Spleen (tissue), 11 donors: Measurements from ENCODE around the gene ZMYND8. TPM values are rescaled to one million over a fixed set of nuclear protein-coding genes. Genes with fewer than 3 reads are reported as not detected.
A peak's percentile ranks its signal among the peaks of the same experiment; 100 is the strongest.

Experiments
- DNase-seq: peaks from one replicate; pipeline ENCODE4 v3.0.0-alpha.2; 2020
- H3K27ac ChIP-seq, 8 donors: fragments of 200-600 bp; sonication (generic) in 7 of 8; 1 replicate in 4 of 8; 2 replicates in 4 of 8; pipeline versions ENCODE4 v1.5.0 to v1.8.0; 2016 to 2021; ENCODE audit warnings: inconsistent platforms in 4 of 8, mild to moderate bottlenecking in 4 of 8, moderate library complexity in 1 of 8
- H3K27me3 ChIP-seq, 7 donors: fragments of 200-600 bp; sonication (generic) in 6 of 7; replicated peaks in 1 of 7; 1 replicate in 4 of 7; 2 replicates in 3 of 7; pipeline versions ENCODE4 v1.5.0 to v1.8.0; 2016 to 2021; ENCODE audit warnings: inconsistent platforms in 3 of 7, mild to moderate bottlenecking in 1 of 7
- H3K36me3 ChIP-seq, 6 donors: fragments of 200-600 bp; sonication (generic) in 5 of 6; 1 replicate in 4 of 6; 2 replicates in 2 of 6; pipeline versions ENCODE4 v1.5.0 to v1.8.0; 2016 to 2021; ENCODE audit warnings: inconsistent platforms in 2 of 6
- H3K4me1 ChIP-seq, 6 donors: fragments of 200-600 bp; sonication (generic) in 5 of 6; 1 replicate in 3 of 6; 2 replicates in 3 of 6; pipeline versions ENCODE4 v1.5.0 to v1.8.0; 2016 to 2021; ENCODE audit warnings: inconsistent platforms in 3 of 6
- H3K4me3 ChIP-seq, 8 donors: fragments of 200-600 bp; sonication (generic) in 7 of 8; 1 replicate in 4 of 8; 2 replicates in 4 of 8; pipeline versions ENCODE4 v1.5.0 to v1.8.0; 2016 to 2021; ENCODE audit warnings: inconsistent platforms in 4 of 8, mild to moderate bottlenecking in 4 of 8, moderate library complexity in 2 of 8
- H3K9me3 ChIP-seq, 8 donors: fragments of 200-600 bp; sonication (generic) in 7 of 8; 1 replicate in 4 of 8; 2 replicates in 4 of 8; pipeline versions ENCODE4 v1.5.0 to v1.8.0; 2016 to 2021; ENCODE audit warnings: inconsistent platforms in 4 of 8
- CTCF ChIP-seq, 11 experiments: fragments of 200-600 bp in 7 of 11; fragments of 450-650 bp in 4 of 11; sonication (generic) in 4 of 11; IDR thresholded peaks in 8 of 11; conservative IDR thresholded peaks in 3 of 11; 1 replicate in 7 of 11; 2 replicates in 4 of 11; pipeline versions ENCODE4 v1.4.0 to v1.8.0; 2016 to 2021; ENCODE audit warnings: antibody characterized with exemption in 11 of 11, inconsistent platforms in 4 of 11, mild to moderate bottlenecking in 1 of 11
- POLR2A ChIP-seq, 3 donors: fragments of 450-650 bp; IDR thresholded peaks; one replicate each; pipeline ENCODE4 v1.5.1; 2017; ENCODE audit warnings: antibody characterized with exemption in 3 of 3, mild to moderate bottlenecking in 1 of 3
- POLR2AphosphoS5 ChIP-seq, 3 donors: sonication (generic); formaldehyde crosslinking; IDR thresholded peaks; one replicate each; pipeline ENCODE4 v1.5.1; 2017; ENCODE audit warnings: antibody characterized with exemption in 3 of 3
- WGBS, 5 donors: extraction: QIAGEN DNeasy Blood & Tissue Kit in 3 of 5; methylation state at CpG; one replicate each; pipeline versions ENCODE4 v1.1.5 to v1.1.7; 2013 to 2018; 5-methylcytosine and 5-hydroxymethylcytosine counted together
- intact Hi-C: fragments of 100-400 bp; cut with DNase I; formaldehyde crosslinking; loops from one replicate; pipeline ENCODE4 v1.15.0; 2023; ENCODE audit warnings: low total_unique reads
- polyA plus RNA-seq, 3 donors: library from polyadenylated mRNA; stranded (reverse); fragments of 200-250 nt; gene quantifications; one replicate each; pipeline ENCODE4 v1.2.1, GENCODE V29; 2013
- total RNA-seq, 7 donors: library from RNA; depleted of rRNA in 3 of 7; stranded (reverse); fragments of >200 nt in 3 of 7; fragmentation: NEBNext Ultra II Directional in 4 of 7; extraction: Animal tissue kit (Norgen Biotek cat#: 25700) in 4 of 7; gene quantifications; one replicate each; pipeline versions ENCODE4 v1.1.0 to v1.2.1, GENCODE V29; 2016 to 2021
- donor health status: healthy with polysubstance abuse.
- donor health status: DM: no; HTN: no; CAD: no; lungs with moderate emphysema.
- donor health status: DM: no; HTN: no; CAD: no.
- donor health status: Bipolar disorder and iron deficiency.
- donor health status: healthy.
- donor health status: DM: no; HTN: no; CAD: no.
- donor health status: DM: yes; HTN: yes; CAD: no.

ZMYND8 gene
- total and polyA plus RNA-seq, 10 donors = 12.5 to 64.0 (median 46.8) TPM

GRCh38 chr20:47300071-47300470, 56.4 kb downstream of the ZMYND8 start:
- TF ChIP-seq POLR2AphosphoS5 (IDR thresholded peaks at IDR 0.05) = no peak
- no peak for TF ChIP-seq CTCF (IDR thresholded peaks at IDR 0.05 in 8 of 11, conservative IDR thresholded peaks at IDR 0.05 in 3 of 11)
- TF ChIP-seq POLR2A (IDR thresholded peaks at IDR 0.05) = no peak
- no peak overlapping the region for H3K4me3 ChIP-seq
- no peak for DNase-seq
- no peaks in the 10 kb centered on the region for H3K27me3 ChIP-seq
- no peak overlapping the region for H3K27ac ChIP-seq
- H3K36me3 ChIP-seq = peaks cover 0 to 99% (median 46%) of the 10 kb centered on the region in 6 donors
- 88 to 94% (median 90%) methylated on average over 4 of the region's 4 CpGs for whole genome bisulfite sequencing, 5 donors
- peaks cover 4 to 42% (median 24%) of the 10 kb centered on the region in 6 donors for H3K4me1 ChIP-seq
- H3K9me3 ChIP-seq = no peaks in the 10 kb centered on the region
- intact Hi-C loops = no loop called here

GRCh38 chr20:47298624-47299023, 57.9 kb downstream of the ZMYND8 start:
- H3K4me1 ChIP-seq = peaks cover 0 to 36% (median 11%) of the 10 kb centered on the region in 6 donors
- intact Hi-C loops = no loop called here
- DNase-seq = no peak
- H3K27me3 ChIP-seq = no peaks in the 10 kb centered on the region
- no peak overlapping the region for H3K27ac ChIP-seq
- 87 to 95% (median 93%) methylated on average over 8 of the region's 8 CpGs for WGBS, 5 donors
- TF ChIP-seq POLR2A (IDR thresholded peaks at IDR 0.05) = no peak
- no peak for TF ChIP-seq POLR2AphosphoS5 (IDR thresholded peaks at IDR 0.05)
- no peak for TF ChIP-seq CTCF (IDR thresholded peaks at IDR 0.05 in 8 of 11, conservative IDR thresholded peaks at IDR 0.05 in 3 of 11)
- no peaks in the 10 kb centered on the region for H3K9me3 ChIP-seq
- peaks cover 0 to 100% (median 59%) of the 10 kb centered on the region in 6 donors for H3K36me3 ChIP-seq
- no peak overlapping the region for H3K4me3 ChIP-seq

GRCh38 chr20:47297746-47298145, 58.8 kb downstream of the ZMYND8 start:
- no peak for TF ChIP-seq POLR2AphosphoS5 (IDR thresholded peaks at IDR 0.05)
- no peak for TF ChIP-seq CTCF (IDR thresholded peaks at IDR 0.05 in 8 of 11, conservative IDR thresholded peaks at IDR 0.05 in 3 of 11)
- TF ChIP-seq POLR2A (IDR thresholded peaks at IDR 0.05) = no peak
- 89 to 96% (median 94%) methylated on average over 4 of the region's 4 CpGs for WGBS, 5 donors

GRCh38 chr20:47296950-47297349, 59.5 kb downstream of the ZMYND8 start:
- 81 to 94% (median 91%) methylated on average over 6 of the region's 6 CpGs for WGBS, 5 donors
- intact Hi-C loops = no loop called here
- H3K27ac ChIP-seq = peak overlapping the region in 1 of 8 donors; percentile 47
- no peaks in the 10 kb centered on the region for H3K27me3 ChIP-seq
- H3K4me1 ChIP-seq = peaks cover 0 to 24% (median 0%) of the 10 kb centered on the region in 6 donors
- H3K4me3 ChIP-seq = no peak overlapping the region
- H3K9me3 ChIP-seq = no peaks in the 10 kb centered on the region
- peaks cover 0 to 100% (median 67%) of the 10 kb centered on the region in 6 donors for H3K36me3 ChIP-seq
- TF ChIP-seq CTCF (IDR thresholded peaks at IDR 0.05 in 8 of 11, conservative IDR thresholded peaks at IDR 0.05 in 3 of 11) (peak in 2 of 11 experiments; percentile 12 to 14), POLR2A (IDR thresholded peaks at IDR 0.05) (no peak), POLR2AphosphoS5 (IDR thresholded peaks at IDR 0.05) (no peak)
- no peak for DNase-seq

More at GRCh38 chr20:47297746-47298145, 58.8 kb downstream of the ZMYND8 start:
- Histone ChIP-seq H3K9me3 (no peaks in the 10 kb centered on the region), H3K36me3 (peaks cover 0 to 100% (median 61%) of the 10 kb centered on the region in 6 donors), H3K4me3 (no peak overlapping the region), H3K27ac (no peak overlapping the region), H3K27me3 (no peaks in the 10 kb centered on the region), H3K4me1 (peaks cover 0 to 27% (median 3%) of the 10 kb centered on the region in 6 donors)
- no peak for DNase-seq
- intact Hi-C loops = no loop called here
